Glomerular visceral epithelial cell (primary cell): ENCODE results near the gene AGAP5.
"Not testable (repeated sequence)": the region's sequence is repeated elsewhere in the genome, so short reads cannot be mapped to it uniquely, and the experiment has no call there.

Experiments used
- DNase-seq: peaks from one replicate; pipeline ENCODE4 v3.0.0-alpha.2; 2016; ENCODE audit errors: extremely low spot score

Gene AGAP5

DNA sequence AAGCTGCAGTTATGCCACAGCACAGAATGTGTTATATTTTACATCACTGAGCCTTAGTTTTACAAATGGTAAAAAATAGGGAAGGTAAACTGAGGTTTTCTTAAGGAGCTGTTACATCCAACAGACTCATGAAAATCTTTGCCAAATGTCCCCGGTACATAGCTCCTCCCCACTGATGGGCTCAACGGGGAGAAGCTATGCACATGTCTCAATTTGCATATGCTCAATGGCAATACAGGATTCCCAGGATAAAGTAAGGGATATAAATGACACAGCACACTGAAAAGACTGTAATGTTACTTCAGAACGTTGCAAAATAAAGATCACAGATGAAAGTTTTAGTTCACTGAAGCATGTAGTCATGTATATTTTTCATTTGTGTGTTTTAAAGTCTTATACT lies 16.6 kb upstream of the AGAP5 start:
- DNase-seq, result not testable (repeated sequence)

DNA sequence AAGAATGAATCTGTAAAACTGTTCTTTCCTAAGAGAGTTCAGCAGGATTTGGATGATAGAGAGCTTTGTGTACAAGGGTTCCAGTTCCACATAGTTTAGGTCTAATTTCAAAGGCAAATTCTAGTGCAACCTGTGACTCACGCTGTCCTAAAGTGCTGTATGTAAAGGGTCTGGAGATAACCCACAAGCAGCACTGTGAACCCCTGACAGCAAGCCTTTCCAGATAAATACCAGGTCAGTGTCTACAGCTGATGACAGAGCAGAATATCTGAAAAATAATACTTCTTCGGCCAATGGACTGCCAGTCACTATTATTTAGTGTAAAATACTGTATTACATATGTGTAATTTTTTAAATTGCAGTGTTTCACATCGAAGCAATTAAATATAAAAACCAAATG lies 16.0 kb upstream of the AGAP5 start:
- not testable (repeated sequence) for DNase-seq

DNA sequence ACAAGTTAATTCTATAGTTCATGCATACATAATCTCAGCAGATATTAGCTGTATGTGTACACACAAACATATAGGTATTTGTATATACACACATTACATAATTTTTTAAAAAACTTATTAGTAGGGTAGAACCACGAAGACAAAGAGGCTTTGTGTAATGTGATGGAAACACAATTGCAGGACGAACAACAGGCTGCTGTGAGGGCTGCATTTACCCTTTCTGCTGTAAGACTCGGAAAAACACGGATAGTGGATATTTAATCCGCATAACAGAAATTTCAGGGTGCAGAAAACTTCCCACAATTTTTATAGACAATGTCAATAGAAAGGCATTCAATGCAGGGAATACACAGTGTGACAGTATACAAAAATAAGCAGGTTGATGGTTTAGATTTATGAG lies 13.8 kb upstream of the AGAP5 start:
- not testable (repeated sequence) for DNase-seq

DNA sequence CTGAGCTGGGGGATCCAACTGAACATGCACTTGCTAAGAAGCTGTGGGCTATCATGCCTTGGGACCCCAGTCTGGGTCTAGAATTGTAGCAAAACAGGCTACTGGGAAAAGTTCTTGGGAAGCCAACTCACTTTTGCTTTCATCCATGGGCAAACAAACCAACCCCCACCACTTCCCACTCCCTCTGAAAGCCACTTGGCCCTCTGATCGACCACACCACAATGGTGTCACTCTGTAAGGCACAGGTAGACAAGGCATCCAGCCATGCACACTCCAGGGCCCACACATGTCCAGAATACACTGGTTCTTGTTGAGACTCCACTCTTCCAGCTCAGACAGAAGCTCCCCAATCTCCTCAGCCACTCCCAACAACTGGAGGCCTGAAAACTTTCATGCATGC lies 10.2 kb upstream of the AGAP5 start:
- DNase-seq, result not testable (repeated sequence)

- DNase-seq, result not testable (repeated sequence)
Measured at GRCh38 chr10:73707628-73708027, 9.7 kb upstream of the AGAP5 start.

DNA sequence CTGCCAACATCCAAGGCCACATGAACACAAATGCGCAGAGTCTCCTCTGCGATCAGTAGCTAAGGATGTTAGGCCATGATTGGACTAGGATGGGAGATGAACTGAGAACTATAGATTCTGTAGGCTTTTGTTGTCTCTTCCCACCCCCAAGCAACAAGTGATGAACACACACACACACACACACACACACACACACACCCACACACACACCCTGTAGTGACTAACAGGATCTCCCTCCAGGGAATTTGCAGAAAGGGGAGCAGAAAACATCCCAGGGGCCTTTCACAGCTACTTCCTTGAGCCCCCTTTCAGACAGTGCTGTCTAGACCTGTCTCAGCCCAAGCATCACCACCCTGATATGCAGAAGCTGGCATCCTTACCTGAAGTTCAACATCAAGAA lies 8.6 kb upstream of the AGAP5 start:
- DNase-seq, result not testable (repeated sequence)

- not testable (repeated sequence) for DNase-seq
Measured at GRCh38 chr10:73705506-73706072, 7.7 kb upstream of the AGAP5 start.

- not testable (repeated sequence) for DNase-seq
Measured at GRCh38 chr10:73703924-73704323, 6.0 kb upstream of the AGAP5 start.

GRCh38 chr10:73698819-73699218 lies 910 bp upstream of the AGAP5 start:
- not testable (repeated sequence) for DNase-seq

GRCh38 chr10:73695302-73695701 lies 2.6 kb downstream of the AGAP5 start:
- DNase-seq, result not testable (repeated sequence)

DNA sequence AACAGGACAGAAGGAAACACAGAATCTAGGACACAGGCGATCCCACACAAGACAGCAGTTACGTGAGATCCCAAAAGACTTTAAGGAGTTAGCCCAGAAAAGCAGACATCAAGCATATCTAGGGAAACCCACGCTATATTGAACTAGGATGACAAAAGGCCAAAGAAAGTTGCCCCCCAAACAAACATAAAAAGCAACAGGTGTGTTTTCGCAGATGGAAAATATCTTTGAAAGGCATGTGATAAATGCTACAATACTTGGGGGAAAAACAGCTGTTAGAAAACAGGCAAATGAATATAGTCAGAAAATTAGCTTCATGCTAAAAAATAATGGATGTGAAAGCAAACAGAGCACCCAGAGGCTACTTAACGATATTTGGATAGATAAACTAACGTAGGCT lies 7.2 kb downstream of the AGAP5 start:
- not testable (repeated sequence) for DNase-seq

DNA sequence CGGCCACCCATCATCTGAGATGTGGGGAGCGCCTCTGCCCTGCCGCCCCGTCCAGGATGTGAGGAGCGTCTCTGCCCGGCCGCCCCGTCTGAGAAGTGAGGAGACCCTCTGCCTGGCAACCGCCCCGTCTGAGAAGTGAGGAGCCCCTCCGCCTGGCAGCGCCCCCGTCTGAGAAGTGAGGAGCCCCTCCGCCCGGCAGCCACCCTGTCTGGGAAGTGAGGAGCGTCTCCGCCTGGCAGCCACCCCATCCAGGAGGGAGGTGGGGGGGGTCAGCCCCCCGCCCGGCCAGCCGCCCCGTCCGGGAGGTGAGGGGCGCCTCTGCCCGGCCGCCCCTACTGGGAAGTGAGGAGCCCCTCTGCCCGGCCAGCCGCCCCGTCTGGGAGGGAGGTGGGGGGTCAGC lies 8.3 kb downstream of the AGAP5 start:
- DNase-seq, result not testable (repeated sequence)

DNA sequence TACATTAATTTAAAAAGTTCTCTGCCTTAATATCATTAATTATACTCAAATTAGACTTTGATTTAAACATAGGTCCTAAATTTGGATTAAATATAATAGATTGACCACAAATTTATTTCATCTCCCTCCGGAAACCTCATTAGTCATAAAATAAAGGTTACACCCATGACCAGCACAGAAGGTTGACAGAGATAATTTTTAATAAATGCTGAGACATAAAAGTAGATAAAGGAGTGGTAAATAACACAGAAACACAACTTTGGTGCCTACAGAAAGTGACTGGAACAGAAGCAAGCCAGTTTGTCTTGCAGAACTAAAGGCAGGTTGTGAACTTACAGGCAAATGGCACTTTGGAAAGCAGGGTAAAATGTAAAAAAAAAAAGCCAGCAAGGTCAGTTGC lies 10.3 kb downstream of the AGAP5 start:
- not testable (repeated sequence) for DNase-seq

DNA sequence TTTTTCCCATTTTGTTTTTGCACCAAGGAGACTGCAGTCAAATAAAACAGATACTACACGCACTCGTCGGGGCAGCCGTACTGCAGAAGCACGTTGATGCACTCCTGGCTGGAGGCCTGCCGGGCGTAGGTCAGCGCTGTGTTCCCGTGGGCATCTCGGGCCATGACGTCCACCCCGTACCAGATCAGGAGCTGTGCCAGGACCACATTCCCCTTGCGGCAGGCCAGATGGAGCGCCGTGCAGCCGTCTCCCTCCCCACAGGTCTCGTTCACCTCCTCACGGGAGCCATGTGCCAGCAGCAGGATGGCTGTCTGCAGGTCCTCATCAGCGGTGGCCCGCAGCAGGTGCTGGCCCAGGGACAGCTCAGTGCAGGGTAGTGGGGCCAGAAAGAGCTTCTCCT lies 23.4 kb downstream of the AGAP5 start:
- not testable (repeated sequence) for DNase-seq

- not testable (repeated sequence) for DNase-seq
Measured at GRCh38 chr10:73668378-73668777, 29.5 kb downstream of the AGAP5 start.

DNA sequence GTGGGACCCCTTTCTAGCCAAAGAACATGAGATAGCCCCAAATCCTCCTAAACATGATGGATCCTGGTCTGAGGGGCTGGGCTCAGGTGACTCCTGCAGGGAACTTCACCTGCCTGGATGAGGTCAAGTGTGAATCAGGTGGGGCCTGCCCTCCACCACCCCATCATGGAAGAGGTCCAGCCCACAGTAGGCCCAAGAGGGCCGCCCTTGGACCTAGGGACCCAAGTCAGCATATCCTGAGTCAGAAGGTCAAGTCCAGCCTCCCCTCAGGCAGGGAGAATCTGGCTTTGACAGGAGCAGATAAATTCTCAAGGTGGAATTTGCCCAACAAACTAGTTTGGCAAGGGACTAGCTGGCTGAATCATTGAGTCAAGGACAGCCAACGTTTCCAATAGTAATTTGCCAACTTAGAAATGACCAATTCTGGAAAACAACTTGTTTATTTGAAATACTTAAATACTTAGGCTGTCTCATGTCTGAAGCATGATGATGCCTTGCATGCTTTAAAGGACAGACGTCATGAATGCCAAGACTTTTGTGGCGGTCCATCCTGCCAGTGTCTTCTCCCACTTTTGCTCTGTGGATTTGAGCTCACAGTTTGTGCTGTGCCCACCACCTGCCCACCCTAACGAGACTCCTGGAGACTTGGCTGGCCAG lies 31.6 kb downstream of the AGAP5 start:
- not testable (repeated sequence) for DNase-seq

DNA sequence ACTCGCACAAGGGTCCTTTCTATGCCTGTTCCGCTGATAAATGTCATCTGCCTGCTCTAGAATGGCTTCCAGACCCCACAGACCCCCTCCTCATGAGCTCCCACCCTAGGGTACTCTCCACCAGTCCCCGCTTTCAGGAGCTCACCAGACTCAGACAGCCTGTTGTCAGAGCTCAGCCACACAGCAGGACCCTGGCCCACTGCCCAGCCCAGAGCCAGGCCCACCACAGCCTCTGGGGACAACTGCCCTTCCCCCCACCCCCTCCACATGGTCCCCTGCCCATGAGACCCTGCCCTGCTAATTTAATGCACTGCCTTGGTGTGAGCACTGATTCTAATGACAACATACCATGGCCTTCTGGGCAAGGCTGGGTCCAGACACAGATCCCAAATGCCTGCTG lies 32.3 kb downstream of the AGAP5 start:
- DNase-seq, result not testable (repeated sequence)

- not testable (repeated sequence) for DNase-seq
Measured at GRCh38 chr10:73664156-73665040, 33.5 kb downstream of the AGAP5 start.

GRCh38 chr10:73663621-73664020 lies 34.3 kb downstream of the AGAP5 start:
- not testable (repeated sequence) for DNase-seq

DNA sequence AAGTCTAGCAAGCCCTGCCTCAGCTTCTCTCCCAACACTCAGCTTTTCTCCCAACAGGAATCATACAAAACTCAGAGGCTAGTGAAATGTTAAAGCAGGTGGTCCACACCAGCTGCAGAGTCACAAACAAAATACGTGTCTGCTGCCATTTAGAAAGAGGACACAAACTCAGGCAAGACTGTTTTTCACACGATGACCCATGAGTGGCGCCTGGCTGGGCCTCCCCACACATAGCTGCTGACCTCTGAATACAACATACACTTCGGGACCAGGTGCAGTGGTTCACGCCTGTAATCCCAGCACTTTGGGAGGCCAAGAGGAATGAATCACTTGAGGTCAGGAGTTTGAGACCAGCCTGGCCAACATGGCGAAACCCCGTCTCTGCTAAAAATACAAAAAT lies 35.2 kb downstream of the AGAP5 start:
- not testable (repeated sequence) for DNase-seq

GRCh38 chr10:73655990-73656298 lies 42.0 kb downstream of the AGAP5 start, which contains the start of gene SYNPO2L:
SYNPO2L (minus strand) TSS chr10:73656029; CDS start chr10:73655922, 107 bp downstream.
- no peak for DNase-seq

- DNase-seq, result no peak
Measured at GRCh38 chr10:73655257-73655989, 42.5 kb downstream of the AGAP5 start.
